K562 (cell line): ENCODE results near the gene RADX.

Experiments used
- CTCF ChIP-seq, 3 experiments: IDR thresholded peaks in 2 of 3; conservative IDR thresholded peaks in 1 of 3; 2 replicates each; pipeline ENCODE4 v1.5.1; 2011 to 2012; ENCODE audit warnings: low read length in 3 of 3, mild to moderate bottlenecking in 3 of 3, control low read depth in 2 of 3, improper control_type of control experiment in 1 of 3, inconsistent platforms in 1 of 3, low read depth in 1 of 3, mixed read lengths in 1 of 3, moderate library complexity in 1 of 3; ENCODE audit not compliant: insufficient read depth in 2 of 3
- E2F4 ChIP-seq: sonication (generic); formaldehyde crosslinking; IDR thresholded peaks from 2 replicates; pipeline ENCODE4 v1.8.0; 2022; ENCODE audit warnings: mild to moderate bottlenecking, low read depth, missing genetic modification reagents
- EGR1 ChIP-seq: fragments of 450-650 bp; conservative IDR thresholded peaks from 2 replicates; pipeline ENCODE4 v1.6.1; 2017; ENCODE audit warnings: mild to moderate bottlenecking
- GTF2F1 ChIP-seq: IDR thresholded peaks from 2 replicates; pipeline ENCODE4 v1.6.1; 2011; ENCODE audit warnings: low read depth, low read length, improper control_type of control experiment
- HEY1 ChIP-seq: fragments of 250-450 bp; sonication (Bioruptor Pico); IDR thresholded peaks from 2 replicates; pipeline ENCODE4 v1.5.0; 2020; ENCODE audit warnings: mild to moderate bottlenecking, moderate library complexity, borderline replicate concordance
- HNRNPL ChIP-seq: fragments of 200-400 bp; formaldehyde crosslinking; IDR thresholded peaks from 2 replicates; pipeline ENCODE4 v1.6.1; 2017; ENCODE audit warnings: low read depth, mild to moderate bottlenecking, low read length
- PCBP2 ChIP-seq: fragments of 200-400 bp; formaldehyde crosslinking; IDR thresholded peaks from 2 replicates; pipeline ENCODE4 v1.6.1; 2018; ENCODE audit warnings: low read length, low read depth, mild to moderate bottlenecking, moderate library complexity; ENCODE audit not compliant: poor library complexity, severe bottlenecking
- POLR2A ChIP-seq: fragments of 450-650 bp; conservative IDR thresholded peaks from 2 replicates; pipeline ENCODE4 v1.6.1; 2016
- ZNF263 ChIP-seq: sonication (generic); formaldehyde crosslinking; IDR thresholded peaks from 2 replicates; pipeline ENCODE4 v1.8.0; 2022; ENCODE audit warnings: mild to moderate bottlenecking, missing genetic modification reagents, borderline replicate concordance

GRCh38 chrX:106619797-106620196 is 8.0 kb downstream of the RADX start:
- TF ChIP-seq PCBP2 (no peak), CTCF (IDR thresholded peaks at IDR 0.05 in 2 of 3, conservative IDR thresholded peaks at IDR 0.05 in 1 of 3; ENCODE audit: insufficient read depth in 2 of 3, low read depth in 1 of 3, low read length in 3 of 3) (0 out of 6 replicates have a peak, but pooled peaks of 1 of the 3 experiments have one; percentile 19), GTF2F1 (no peak), POLR2A (no peak), HEY1 (no peak), E2F4 (no peak), HNRNPL (no peak), EGR1 (no peak), ZNF263 (CRISPR knock-in tag) (no peak)
